Measurements from ENCODE around the gene CDKN1B.
"Not testable (repeated sequence)": the region's sequence is repeated elsewhere in the genome, so short reads cannot be mapped to it uniquely, and the experiment has no call there.

Gene CDKN1B

GRCh38 chr12:12736759-12737676 is 19.9 kb downstream of the CDKN1B start:
- peak in 11 of 42 donors; percentile 17 to 70 (median 40) for DNase-seq
- intact Hi-C loops (cut with DNase I), result loop anchor here (10.0 kb wide), 1 partner anchor 48 kb away; the partner anchor contains the start of gene APOLD1

DNA sequence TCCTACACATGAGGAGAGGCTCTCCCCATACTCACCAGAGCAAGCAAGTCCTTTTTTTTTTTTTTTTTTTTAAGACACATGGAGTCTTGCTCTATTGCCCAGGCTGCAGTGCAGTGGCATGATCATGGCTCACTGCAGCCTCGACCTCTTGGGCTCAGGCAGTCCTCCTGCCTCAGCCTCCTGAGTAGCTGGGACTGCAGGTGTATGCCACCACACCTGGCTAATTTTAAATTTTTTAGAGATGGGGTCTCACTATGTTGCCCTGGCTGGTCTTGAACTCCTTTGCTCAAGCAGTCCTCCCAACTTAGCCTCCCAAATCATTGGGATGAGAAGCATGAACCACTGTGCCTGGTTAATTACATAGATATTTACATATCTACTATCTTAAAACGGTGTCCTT is 21.0 kb downstream of the CDKN1B start:
- not testable (repeated sequence) for DNase-seq
- intact Hi-C loops (cut with DNase I), result loop anchor here (10.0 kb wide), 1 partner anchor 47 kb away; the partner anchor contains the start of gene APOLD1

DNA sequence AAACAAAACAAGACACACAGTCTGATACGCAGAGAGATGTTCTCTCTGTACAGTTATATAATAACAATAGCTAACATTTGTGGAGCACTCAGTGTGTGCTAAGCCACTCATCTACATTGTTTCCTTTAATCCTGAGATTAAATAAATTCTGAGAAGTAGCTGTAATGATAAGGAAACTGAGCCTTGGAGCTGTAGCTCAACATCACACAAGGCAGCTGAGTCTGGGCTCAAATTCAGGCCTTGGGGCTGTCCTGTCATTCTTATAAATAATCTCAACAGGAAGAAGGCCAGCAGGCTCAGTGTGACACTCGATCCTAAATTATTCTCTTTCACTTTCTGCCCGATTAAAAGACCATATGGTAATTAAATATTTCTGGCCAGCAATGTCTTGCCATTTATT is 24.5 kb downstream of the CDKN1B start:
- intact Hi-C loops (cut with DNase I), result no loop called here
- no peak for DNase-seq

DNA sequence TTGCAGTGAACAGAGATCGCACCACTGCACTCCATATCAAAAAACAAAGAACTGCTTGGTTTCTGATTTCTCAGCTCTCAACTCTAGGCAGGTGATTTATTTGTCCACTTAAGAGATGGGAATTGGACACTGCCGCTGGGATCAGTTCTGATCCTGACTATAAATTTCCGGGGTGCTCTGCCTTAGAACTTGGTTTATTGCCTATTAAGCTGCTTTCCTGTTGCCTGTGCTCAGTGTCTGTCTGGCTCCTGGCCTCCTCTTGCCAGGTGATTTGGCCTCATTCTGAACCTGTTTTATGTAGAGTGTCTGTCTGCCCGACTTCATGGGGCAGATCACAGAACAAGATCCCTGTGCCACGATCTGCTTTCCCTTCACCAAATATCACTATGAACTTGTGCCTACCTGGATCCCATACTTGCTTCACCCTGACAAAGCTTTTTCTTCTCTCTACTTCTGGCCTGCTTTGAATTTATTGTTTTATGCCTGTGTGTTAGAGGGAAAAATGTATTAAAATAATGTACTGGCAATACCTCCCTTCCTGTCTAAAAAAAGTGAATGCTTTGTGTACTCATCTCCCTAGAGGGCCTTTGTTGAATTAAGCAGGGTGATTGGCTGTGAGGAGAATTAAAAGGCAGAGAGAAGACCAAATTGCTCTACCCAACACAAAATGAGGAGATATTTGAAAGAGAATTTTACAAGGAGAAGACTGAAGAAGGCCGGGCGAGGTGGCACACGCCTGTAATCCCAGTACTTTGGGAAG is 27.6 kb downstream of the CDKN1B start:
- intact Hi-C loops (cut with DNase I), result no loop called here
- no peak for DNase-seq

GRCh38 chr12:12745576-12746211 is 28.5 kb downstream of the CDKN1B start:
- intact Hi-C loops (cut with DNase I), result no loop called here
- peak in 1 of 42 donors; percentile 23 for DNase-seq

- no peak for DNase-seq
- intact Hi-C loops (cut with DNase I), result no loop called here
Observed at GRCh38 chr12:12747278-12747677, 30.1 kb downstream of the CDKN1B start.

- intact Hi-C loops (cut with DNase I), result no loop called here
- no peak for DNase-seq
Observed at GRCh38 chr12:12748044-12748443, 30.9 kb downstream of the CDKN1B start.

DNA sequence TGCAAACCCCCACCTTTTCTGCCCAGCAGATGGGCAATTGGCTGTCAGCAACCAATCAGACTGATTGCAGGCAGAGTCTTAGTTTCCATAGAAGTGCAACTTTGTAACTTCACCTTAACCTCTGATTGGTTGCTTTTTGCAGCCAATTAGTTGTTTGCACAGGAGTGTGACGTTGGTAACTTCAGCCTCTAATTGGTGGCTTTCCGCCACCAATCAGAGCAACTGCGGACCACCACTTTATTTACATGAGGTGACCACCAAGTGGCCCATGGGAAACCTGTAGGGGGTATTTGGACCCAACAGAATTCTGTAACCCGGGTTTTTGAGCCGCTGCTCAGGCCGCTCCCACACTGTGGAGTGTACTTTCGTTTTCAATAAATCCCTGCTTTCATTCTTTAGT is 32.3 kb downstream of the CDKN1B start:
- DNase-seq, result peak in 16 of 42 donors; percentile 8 to 56 (median 24)
- intact Hi-C loops (cut with DNase I), result no loop called here

GRCh38 chr12:12755923-12756322 is 38.8 kb downstream of the CDKN1B start:
- DNase-seq, result no peak
- intact Hi-C loops (cut with DNase I), result no loop called here

GRCh38 chr12:12757121-12757520 is 40.0 kb downstream of the CDKN1B start:
- DNase-seq, result no peak
- intact Hi-C loops (cut with DNase I), result no loop called here

GRCh38 chr12:12759234-12759915 is 42.2 kb downstream of the CDKN1B start:
- DNase-seq, result no peak
- intact Hi-C loops (cut with DNase I), result no loop called here

- intact Hi-C loops (cut with DNase I), result no loop called here
- DNase-seq, result no peak
Observed at GRCh38 chr12:12764824-12765223, 47.7 kb downstream of the CDKN1B start.

DNA sequence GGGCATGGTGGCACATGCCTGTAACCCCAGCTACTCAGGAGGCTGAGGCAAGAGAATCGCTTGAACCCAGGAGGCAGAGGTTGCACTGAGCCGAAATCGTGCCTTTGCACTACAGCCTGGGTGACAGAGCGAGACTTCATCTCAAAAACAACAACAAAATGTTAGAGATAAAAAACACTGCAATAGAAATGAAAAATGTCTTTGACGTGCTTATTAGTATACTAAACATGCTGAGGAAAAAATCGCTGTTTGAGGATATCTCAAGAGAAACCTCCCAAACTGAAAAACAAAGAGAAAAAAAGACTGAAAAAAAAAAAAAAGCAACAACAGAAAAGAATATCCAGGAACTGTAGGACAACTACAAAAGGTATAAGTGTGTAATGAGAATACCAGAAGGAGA is 53.1 kb downstream of the CDKN1B start:
- no peak for DNase-seq
- intact Hi-C loops (cut with DNase I), result no loop called here

All from head of caudate nucleus (tissue), 42 donors.